Mesenchymal stem cell (in vitro differentiated cells and primary cell): Measurements from ENCODE around the gene DLX4.

Experiments
- DNase-seq: peaks from one replicate; pipeline ENCODE4 v3.0.0-alpha.2; 2013
- H2AFZ ChIP-seq: one replicate; pipeline ENCODE4 v1.6.1; 2013; ENCODE audit warnings: low read depth, mild to moderate bottlenecking, control low read depth, inconsistent platforms, low read length, moderate library complexity
- H2AK5ac ChIP-seq: 2 replicates; pipeline ENCODE4 v1.6.1; 2013; ENCODE audit warnings: low read length, moderate library complexity, mild to moderate bottlenecking, inconsistent platforms; ENCODE audit not compliant: severe bottlenecking
- H2BK120ac ChIP-seq: one replicate; pipeline ENCODE4 v1.6.1; 2013; ENCODE audit warnings: low read depth, mild to moderate bottlenecking, inconsistent platforms, low read length, moderate library complexity
- H2BK12ac ChIP-seq, 2 experiments: one replicate each; pipeline ENCODE4 v1.6.1; 2013; ENCODE audit warnings: inconsistent platforms in 2 of 2, low read length in 2 of 2, mild to moderate bottlenecking in 2 of 2, moderate library complexity in 2 of 2, control low read depth in 1 of 2
- H2BK15ac ChIP-seq: one replicate; pipeline ENCODE4 v1.6.1; 2013; ENCODE audit warnings: mild to moderate bottlenecking, low read depth, inconsistent platforms; ENCODE audit not compliant: poor library complexity, severe bottlenecking
- H2BK5ac ChIP-seq: 2 replicates; pipeline ENCODE4 v1.6.1; 2013; ENCODE audit warnings: low read depth, mild to moderate bottlenecking, low read length, control low read depth, inconsistent platforms; ENCODE audit not compliant: poor library complexity, severe bottlenecking
- H3K14ac ChIP-seq, 2 experiments: one replicate each; pipeline ENCODE4 v1.6.1; 2013; ENCODE audit warnings: inconsistent platforms in 2 of 2, low read length in 2 of 2, control low read depth in 1 of 2, mild to moderate bottlenecking in 1 of 2, moderate library complexity in 1 of 2
- H3K18ac ChIP-seq, 2 experiments: one replicate each; pipeline ENCODE4 v1.6.1; 2013; ENCODE audit warnings: inconsistent platforms in 2 of 2, low read length in 2 of 2, control low read depth in 1 of 2, low read depth in 1 of 2, mild to moderate bottlenecking in 1 of 2
- H3K23ac ChIP-seq, 2 experiments: one replicate each; pipeline ENCODE4 v1.6.1; 2013; ENCODE audit warnings: inconsistent platforms in 2 of 2, low read length in 2 of 2, mild to moderate bottlenecking in 2 of 2, moderate library complexity in 2 of 2, control low read depth in 1 of 2
- H3K27ac ChIP-seq: 2 replicates; pipeline ENCODE4 v1.5.1; 2013; ENCODE audit warnings: mild to moderate bottlenecking, moderate library complexity, low read length, control low read depth, inconsistent platforms; ENCODE audit not compliant: poor library complexity, severe bottlenecking
- H3K27me3 ChIP-seq, 2 experiments: 2 replicates each; pipeline versions ENCODE4 v1.6.1 to v1.7.0; 2013; ENCODE audit warnings: low read length in 2 of 2, mild to moderate bottlenecking in 2 of 2, moderate library complexity in 2 of 2, control low read depth in 1 of 2, inconsistent platforms in 1 of 2; ENCODE audit not compliant: control insufficient read depth in 1 of 2, insufficient read depth in 1 of 2
- H3K36me3 ChIP-seq, 2 experiments: 2 replicates each; pipeline versions ENCODE4 v1.6.1 to v1.7.0; 2013; ENCODE audit warnings: low read length in 2 of 2, control low read depth in 1 of 2, inconsistent platforms in 1 of 2, low read depth in 1 of 2, mild to moderate bottlenecking in 1 of 2; ENCODE audit not compliant: insufficient read depth in 2 of 2, control insufficient read depth in 1 of 2
- H3K4ac ChIP-seq, 2 experiments: one replicate each; pipeline ENCODE4 v1.6.1; 2013; ENCODE audit warnings: inconsistent platforms in 2 of 2, low read length in 2 of 2, mild to moderate bottlenecking in 2 of 2, moderate library complexity in 2 of 2, control low read depth in 1 of 2, low read depth in 1 of 2
- H3K4me1 ChIP-seq: 2 replicates; pipeline ENCODE4 v1.6.1; 2013; ENCODE audit warnings: low read depth, low read length, control low read depth; ENCODE audit not compliant: control insufficient read depth, insufficient read depth
- H3K4me2 ChIP-seq: 2 replicates; pipeline ENCODE4 v1.6.1; 2013; ENCODE audit warnings: low read length, mild to moderate bottlenecking, inconsistent platforms; ENCODE audit not compliant: poor library complexity, severe bottlenecking
- H3K4me3 ChIP-seq, 2 experiments: 2 replicates each; pipeline versions ENCODE4 v1.5.1 to v1.7.0; 2013; ENCODE audit warnings: low read length in 2 of 2, mild to moderate bottlenecking in 2 of 2, control low read depth in 1 of 2, low read depth in 1 of 2; ENCODE audit not compliant: insufficient read depth in 1 of 2
- H3K79me1 ChIP-seq: replicated peaks from 2 replicates; pipeline ENCODE4 v1.6.1; 2013; ENCODE audit warnings: mild to moderate bottlenecking, control low read depth, low read length, inconsistent platforms; ENCODE audit not compliant: poor library complexity, severe bottlenecking
- H3K9ac ChIP-seq: 2 replicates; pipeline ENCODE4 v1.7.0; 2013; ENCODE audit warnings: mild to moderate bottlenecking, low read length, moderate library complexity
- H3K9me3 ChIP-seq: 2 replicates; pipeline ENCODE4 v1.7.0; 2013; ENCODE audit warnings: mild to moderate bottlenecking, low read length; ENCODE audit not compliant: control insufficient read depth
- H4K8ac ChIP-seq: one replicate; pipeline ENCODE4 v1.6.1; 2013; ENCODE audit warnings: inconsistent platforms, mild to moderate bottlenecking, low read length, moderate library complexity
- H4K91ac ChIP-seq: one replicate; pipeline ENCODE4 v1.6.1; 2013; ENCODE audit warnings: mild to moderate bottlenecking, low read length, inconsistent platforms
- WGBS: methylation state at CpG from one replicate; pipeline ENCODE4 v1.1.7; 2013; ENCODE audit warnings: mixed read lengths; 5-methylcytosine and 5-hydroxymethylcytosine counted together

DLX4 gene

DNA sequence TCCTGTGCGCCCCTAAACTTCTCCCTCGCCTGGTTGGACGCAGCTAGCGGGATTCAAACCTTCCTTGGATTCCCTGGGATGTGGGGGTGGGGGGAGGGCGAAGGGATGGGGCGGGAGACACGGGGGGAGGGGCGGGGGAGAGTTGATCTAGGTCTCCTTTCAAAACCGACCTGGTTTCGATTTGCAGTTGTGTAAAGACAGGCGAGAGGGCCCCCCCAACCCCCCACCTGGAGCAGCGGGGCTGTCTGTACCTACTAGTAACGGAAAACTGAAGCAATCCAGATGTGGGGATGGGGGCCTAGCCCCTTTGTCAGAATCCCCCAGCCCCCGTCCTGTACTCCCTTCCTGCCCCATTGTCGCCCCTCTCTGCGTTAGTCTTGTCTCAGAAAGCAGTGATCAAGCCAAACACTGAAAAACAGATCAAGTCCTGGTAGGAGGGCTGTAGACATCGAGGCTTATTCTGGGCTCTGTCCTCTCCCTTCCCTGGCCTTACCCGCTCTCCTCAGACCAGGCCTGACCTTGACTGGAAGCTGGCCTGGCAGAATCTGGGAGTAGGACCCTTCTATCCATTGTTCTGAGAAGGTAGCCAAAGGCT, 902 bp downstream of the DLX4 start:
- Histone ChIP-seq H3K14ac (no peak overlapping the region), H3K9ac (no peak overlapping the region), H3K4me1 (peaks cover 36% of the 10 kb centered on the region), H3K36me3 (no peaks in the 10 kb centered on the region), H3K23ac (no peak overlapping the region), H2BK12ac (no peak overlapping the region), H3K4me2 (no peak overlapping the region), H2AK5ac (no peak overlapping the region), H3K18ac (no peak overlapping the region), H3K4me3 (no peak overlapping the region), H2BK120ac (no peak overlapping the region), H2BK5ac (no peak overlapping the region), H3K79me1 (no peaks in the 10 kb centered on the region), H4K91ac (no peak overlapping the region), H4K8ac (no peak overlapping the region), H3K27me3 (peaks cover 99 to 100% of the 10 kb centered on the region in 2 experiments), H3K27ac (no peak overlapping the region), H2BK15ac (peak overlapping the region; percentile 85), H2AFZ (no peak overlapping the region), H3K4ac (no peak overlapping the region), H3K9me3 (no peaks in the 10 kb centered on the region)
- WGBS, result 4% methylated on average over 10 of the region's 18 CpGs
- no peak for DNase-seq

DNA sequence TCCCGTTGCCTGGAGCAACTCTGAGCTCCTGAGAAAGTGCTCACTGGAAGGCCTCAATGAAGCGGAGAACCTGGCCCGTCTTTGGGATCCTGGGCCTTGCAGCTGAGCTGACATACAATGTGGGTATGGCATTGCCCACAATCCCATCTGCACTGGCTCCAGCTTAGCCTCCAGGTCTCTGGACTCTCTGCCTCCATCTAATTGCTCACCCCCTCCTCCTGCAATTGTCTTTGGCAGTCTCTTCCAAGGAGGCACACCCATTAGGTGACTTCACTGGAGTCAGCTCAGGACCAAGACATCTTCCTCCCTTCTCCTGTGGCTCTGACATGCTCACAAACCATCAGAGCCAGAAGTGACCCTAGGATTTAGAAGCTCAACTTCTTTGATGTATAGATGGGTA, 1.5 kb downstream of the DLX4 start:
- H3K27me3 ChIP-seq, result peaks cover 99 to 100% of the 10 kb centered on the region in 2 experiments
- no peaks in the 10 kb centered on the region for H3K79me1 ChIP-seq
- H4K8ac ChIP-seq, result no peak overlapping the region
- no peak overlapping the region for H3K4me3 ChIP-seq
- H3K4me1 ChIP-seq, result peaks cover 31% of the 10 kb centered on the region
- H2BK15ac ChIP-seq, result no peak overlapping the region
- H3K14ac ChIP-seq, result no peak overlapping the region
- DNase-seq, result no peak
- no peak overlapping the region for H2AFZ ChIP-seq
- no peak overlapping the region for H2BK5ac ChIP-seq
- H3K23ac ChIP-seq, result no peak overlapping the region
- H3K4ac ChIP-seq, result no peak overlapping the region
- H3K9me3 ChIP-seq, result no peaks in the 10 kb centered on the region
- no peak overlapping the region for H4K91ac ChIP-seq
- H3K36me3 ChIP-seq, result no peaks in the 10 kb centered on the region
- H3K18ac ChIP-seq, result no peak overlapping the region
- no peak overlapping the region for H2BK120ac ChIP-seq
- WGBS, result 51% methylated on average over 3 of the region's 3 CpGs
- no peak overlapping the region for H2BK12ac ChIP-seq
- H3K9ac ChIP-seq, result no peak overlapping the region
- no peak overlapping the region for H3K4me2 ChIP-seq
- no peak overlapping the region for H2AK5ac ChIP-seq
- H3K27ac ChIP-seq, result no peak overlapping the region

DNA sequence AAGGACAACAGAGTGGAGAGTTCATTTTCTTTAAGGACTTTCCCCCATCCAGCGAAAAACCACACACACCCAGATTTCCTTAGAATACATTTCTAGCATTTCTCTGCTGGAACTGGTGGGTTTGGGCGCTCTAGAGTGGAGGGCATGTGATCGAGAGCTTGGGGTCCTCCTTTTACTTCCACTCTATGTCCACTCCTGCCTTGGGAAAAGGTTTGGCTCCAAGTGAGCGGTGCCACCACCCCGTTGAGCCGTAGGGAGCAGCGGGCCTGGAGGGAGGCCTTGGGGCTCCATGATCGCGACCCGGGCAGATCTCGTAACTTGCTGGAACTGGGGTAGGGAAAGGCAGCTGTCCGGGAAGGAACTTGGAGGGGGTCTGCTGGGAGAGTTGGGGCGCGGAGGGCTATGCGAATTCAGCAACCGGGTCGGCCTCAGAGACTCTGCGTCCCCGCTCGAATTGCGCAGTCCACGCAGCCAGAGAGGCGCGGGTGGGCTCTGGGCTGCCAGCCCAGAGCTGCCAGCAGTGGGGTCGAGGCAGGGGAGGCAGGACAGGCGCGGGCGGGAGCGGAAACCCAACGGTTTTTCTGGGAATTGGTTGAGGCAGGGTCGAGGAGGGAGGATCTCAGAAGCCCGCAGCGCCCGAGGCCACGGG, 2.3 kb downstream of the DLX4 start:
- H3K4me3 ChIP-seq, result peak overlapping the region in 1 of 2 experiments; percentile 18
- DNase-seq, result no peak
- H2BK15ac ChIP-seq, result no peak overlapping the region
- WGBS, result 8% methylated on average over 32 of the region's 35 CpGs
- no peak overlapping the region for H2BK12ac ChIP-seq
- no peak overlapping the region for H2BK5ac ChIP-seq
- H3K4me2 ChIP-seq, result no peak overlapping the region
- no peak overlapping the region for H3K27ac ChIP-seq
- H2BK120ac ChIP-seq, result no peak overlapping the region
- no peak overlapping the region for H4K8ac ChIP-seq
- H3K14ac ChIP-seq, result no peak overlapping the region
- no peak overlapping the region for H3K4ac ChIP-seq
- H3K23ac ChIP-seq, result no peak overlapping the region
- H3K36me3 ChIP-seq, result no peaks in the 10 kb centered on the region
- H2AK5ac ChIP-seq, result no peak overlapping the region
- no peaks in the 10 kb centered on the region for H3K79me1 ChIP-seq
- peaks cover 31% of the 10 kb centered on the region for H3K4me1 ChIP-seq
- H3K9me3 ChIP-seq, result no peaks in the 10 kb centered on the region
- H4K91ac ChIP-seq, result no peak overlapping the region
- no peak overlapping the region for H2AFZ ChIP-seq
- no peak overlapping the region for H3K18ac ChIP-seq
- H3K27me3 ChIP-seq, result peaks cover 98 to 100% of the 10 kb centered on the region in 2 experiments
- no peak overlapping the region for H3K9ac ChIP-seq

DNA sequence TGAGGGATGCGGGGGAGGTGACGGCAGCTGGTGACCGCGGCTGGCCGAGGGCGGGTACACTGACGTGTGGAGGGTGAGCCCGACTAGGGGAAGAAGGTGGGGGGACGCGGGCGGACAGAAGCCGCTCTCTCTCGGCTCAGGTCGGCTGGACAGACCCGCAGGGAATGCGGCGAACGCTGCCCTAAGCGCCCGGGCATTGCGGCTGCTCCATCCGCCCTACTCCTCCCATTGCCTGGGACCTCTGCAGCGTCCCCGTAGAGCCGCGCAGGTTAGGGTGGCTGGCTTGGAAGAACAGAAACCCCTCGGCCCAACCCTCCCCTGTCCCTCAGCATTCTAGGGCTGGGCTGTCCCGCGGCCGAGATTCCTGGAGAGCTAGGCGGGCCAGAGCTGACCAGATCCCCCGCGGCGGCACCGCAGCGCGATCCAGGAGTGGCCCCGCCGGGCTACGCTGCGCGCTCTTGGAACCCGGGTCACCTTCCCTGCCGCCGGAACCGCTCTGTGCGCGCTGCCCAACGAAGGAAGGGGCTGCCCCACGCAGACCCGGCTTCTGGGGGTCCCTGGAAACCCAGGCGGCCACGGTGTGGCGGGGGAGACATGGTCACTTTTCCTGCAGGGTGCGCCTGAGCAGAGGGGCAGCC, 3.0 kb downstream of the DLX4 start:
- Histone ChIP-seq H2BK12ac (no peak overlapping the region), H3K23ac (no peak overlapping the region), H2BK15ac (no peak overlapping the region), H3K4me1 (peaks cover 31% of the 10 kb centered on the region), H3K27ac (no peak overlapping the region), H4K8ac (no peak overlapping the region), H3K9me3 (no peaks in the 10 kb centered on the region), H3K14ac (no peak overlapping the region), H3K4me2 (peak overlapping the region; percentile 29), H2AFZ (no peak overlapping the region), H3K79me1 (no peaks in the 10 kb centered on the region), H2BK120ac (no peak overlapping the region), H3K27me3 (peaks cover 97 to 100% of the 10 kb centered on the region in 2 experiments), H3K4ac (no peak overlapping the region), H4K91ac (no peak overlapping the region), H2BK5ac (no peak overlapping the region), H3K36me3 (no peaks in the 10 kb centered on the region), H3K4me3 (peak overlapping the region; percentile 16 to 18), H3K9ac (no peak overlapping the region), H3K18ac (no peak overlapping the region), H2AK5ac (no peak overlapping the region)
- 2% methylated on average over 51 of the region's 55 CpGs for WGBS
- DNase-seq, result no peak
